ENCODE measurements around the gene IDH3A.

DNA sequence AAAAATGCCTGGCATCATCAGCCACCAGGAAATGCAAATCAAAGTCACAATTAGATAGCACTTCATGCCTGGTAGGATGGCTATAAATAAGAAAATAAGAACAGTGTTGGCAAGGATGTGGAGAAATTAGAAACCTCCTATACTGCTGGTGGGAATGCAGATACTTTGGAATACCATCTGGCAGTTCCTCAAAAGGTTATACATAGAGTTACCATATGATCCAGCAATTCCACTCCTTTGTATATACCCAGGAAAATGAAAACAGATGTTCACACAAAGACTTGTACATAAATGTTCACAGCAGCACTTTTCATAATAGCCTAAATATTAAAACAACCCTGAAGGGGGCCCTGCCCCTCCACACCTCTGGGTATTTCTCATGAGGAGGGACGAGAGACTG lies 71.6 kb downstream of the IDH3A start:
- TF ChIP-seq CTCF (IDR thresholded peaks at IDR 0.05) (no peak), POLR2A (IDR thresholded peaks at IDR 0.05) (no peak), EP300 (IDR thresholded peaks at IDR 0.05; ENCODE audit: low read depth) (no peak), POLR2AphosphoS5 (IDR thresholded peaks at IDR 0.05) (no peak)
